NCI-H2196 treated with DMSO at 0.1 percent for 48 hours (cell line): ENCODE measurements around the gene PVALEF.

Source experiments
- DNase-seq: peaks from one replicate; lab custom pipeline; 2025; ENCODE audit not compliant: unreplicated experiment; lab: John Stamatoyannopoulos, UW

Gene PVALEF

GRCh38 chr17:81180836-81181810 lies 15.8 kb downstream of the PVALEF start:
- DNase-seq: no peak

DNA sequence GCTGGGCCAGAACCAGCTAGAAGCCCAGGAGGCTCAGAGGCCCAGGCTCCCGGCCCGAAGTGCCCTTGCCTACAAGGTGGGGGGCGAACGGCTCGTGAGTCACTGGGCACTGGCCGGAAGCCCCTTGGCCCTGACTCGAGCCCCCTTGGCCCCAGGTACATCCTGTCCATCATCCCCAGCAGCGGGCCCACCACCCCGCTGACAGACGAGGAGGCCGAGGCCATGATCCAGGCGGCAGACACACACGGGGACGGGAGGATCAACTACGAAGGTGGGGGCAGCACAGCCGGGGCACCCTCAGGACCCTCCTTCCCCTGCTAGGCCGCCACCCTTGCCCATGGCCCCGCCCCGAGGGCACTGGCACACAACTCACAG lies 16.5 kb downstream of the PVALEF start:
- DNase-seq: no peak

GRCh38 chr17:81182596-81182995 lies 17.3 kb downstream of the PVALEF start:
- no peak for DNase-seq

DNA sequence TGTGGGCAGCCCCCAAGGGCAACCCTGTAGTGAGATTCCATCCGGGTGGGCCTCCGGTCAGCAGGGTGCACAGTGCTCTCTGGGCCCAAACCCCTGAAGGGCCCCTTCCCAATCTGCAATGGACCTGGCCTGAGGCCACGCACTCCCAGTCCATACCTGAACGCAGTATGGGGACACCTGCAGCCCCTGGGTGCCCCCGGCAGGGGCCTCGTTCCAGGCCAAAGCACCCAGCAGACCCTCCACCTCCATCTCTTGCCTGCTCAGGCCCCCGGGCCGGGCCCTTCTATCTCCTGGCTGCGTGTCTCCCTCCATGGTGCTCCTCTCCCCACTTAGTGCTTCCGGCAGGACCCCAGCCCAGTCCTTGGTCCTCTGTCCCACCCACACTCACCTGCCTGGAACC lies 18.0 kb downstream of the PVALEF start:
- no peak for DNase-seq

DNA sequence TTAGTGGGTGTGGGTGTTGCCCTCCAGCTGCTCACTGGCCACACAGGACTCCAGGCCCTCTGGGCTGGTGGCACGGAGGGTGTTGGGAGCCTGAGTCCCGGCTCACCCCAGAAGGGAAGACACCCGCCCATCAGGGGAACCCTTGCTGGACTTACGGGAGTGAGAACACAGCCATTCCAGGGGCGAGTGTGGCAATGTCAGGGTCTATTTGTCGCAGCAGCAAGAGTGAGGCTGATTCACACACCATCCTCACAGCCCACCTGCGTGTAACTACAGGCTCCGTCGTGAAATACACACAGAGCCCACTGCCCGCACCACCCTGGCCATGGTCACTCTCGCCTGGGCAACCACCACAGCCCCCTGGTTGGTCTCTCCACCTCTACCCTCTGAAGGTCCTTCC lies 18.5 kb downstream of the PVALEF start:
- no peak for DNase-seq

DNA sequence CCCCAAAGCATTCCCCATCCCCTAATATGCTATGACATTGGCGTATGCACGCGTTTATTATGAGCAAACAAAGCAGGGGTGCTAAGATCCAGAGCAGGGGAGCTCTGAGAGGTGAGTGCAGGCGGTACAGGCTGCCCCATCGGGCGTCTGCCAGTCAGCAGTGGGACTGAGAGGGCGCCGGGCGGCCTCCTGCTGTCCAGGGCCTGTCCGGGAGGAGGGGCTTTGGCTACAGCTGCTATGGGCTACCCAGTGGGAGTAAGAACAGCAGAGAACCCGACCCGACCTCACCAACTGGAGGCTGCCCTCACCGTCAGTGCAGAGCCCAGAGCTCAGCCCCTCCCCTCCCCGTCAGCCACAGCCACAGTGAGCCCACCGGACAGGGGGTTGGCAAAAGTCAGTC lies 19.2 kb downstream of the PVALEF start:
- no peak for DNase-seq

- DNase-seq: no peak
Observed at GRCh38 chr17:81186203-81186602, 20.9 kb downstream of the PVALEF start.

DNA sequence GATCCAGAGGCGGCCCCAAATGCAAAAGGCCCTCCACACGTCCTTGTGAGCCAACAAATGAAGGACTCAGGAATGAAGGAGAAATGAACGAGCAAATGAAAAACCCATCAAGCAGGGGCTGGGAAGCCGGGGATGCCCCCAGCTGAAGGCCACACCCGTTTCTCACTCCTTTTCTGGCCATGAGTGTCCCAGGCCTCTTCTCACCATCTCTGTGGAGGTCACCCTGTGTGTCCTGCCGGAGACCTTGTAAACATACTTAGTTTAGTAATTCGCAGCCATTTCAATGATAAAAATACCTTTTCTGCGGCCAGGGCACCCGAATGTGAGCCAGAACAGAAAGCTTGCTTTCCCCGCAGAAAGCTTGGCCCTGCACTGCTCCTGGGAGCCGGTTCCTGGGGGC lies 21.8 kb downstream of the PVALEF start:
- no peak for DNase-seq

DNA sequence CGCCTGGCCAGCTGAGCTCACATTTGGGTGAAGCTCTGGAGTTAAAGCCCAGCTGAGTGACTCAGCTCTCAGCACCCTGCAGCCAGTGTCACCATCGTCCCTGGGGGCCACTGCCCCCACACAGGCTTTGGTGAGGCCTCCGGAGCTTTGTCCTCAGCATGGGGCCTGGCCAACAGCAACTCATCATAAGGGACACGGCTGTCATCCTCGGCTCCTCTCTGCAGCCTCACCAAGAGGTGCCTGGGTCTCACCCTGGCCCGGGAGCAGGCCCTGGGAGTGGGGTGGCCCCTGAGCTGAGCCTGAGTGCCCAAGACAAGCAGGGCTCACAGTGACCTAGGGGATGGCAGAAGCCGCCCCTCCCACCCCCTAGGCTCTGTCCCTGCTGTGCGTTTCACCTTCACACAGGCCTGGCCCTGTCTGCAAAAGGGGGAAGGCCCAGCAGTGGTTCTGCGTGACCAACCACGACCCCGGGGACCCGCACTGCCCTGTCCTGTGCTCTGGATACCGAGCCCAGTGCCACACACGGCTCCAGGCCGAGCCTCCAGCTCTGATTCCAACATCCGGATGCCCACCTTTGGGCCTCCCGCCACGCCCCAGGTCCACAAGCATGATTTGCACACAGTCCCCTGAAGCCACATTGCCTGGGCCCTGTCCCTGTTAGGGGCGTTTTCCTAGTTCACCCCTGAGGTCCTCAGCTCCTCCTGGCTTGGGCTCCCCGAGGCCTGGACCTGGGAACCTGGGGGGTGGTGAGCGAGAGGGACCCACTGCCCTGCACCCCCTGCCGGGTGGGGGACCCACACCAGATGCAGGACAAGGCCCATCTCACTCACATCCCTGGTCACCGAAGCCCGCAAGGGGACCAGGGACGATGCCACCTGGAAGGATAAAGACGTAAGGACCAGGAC lies 22.5 kb downstream of the PVALEF start:
- no peak for DNase-seq

GRCh38 chr17:81188491-81188840 lies 23.2 kb downstream of the PVALEF start:
- DNase-seq: no peak

DNA sequence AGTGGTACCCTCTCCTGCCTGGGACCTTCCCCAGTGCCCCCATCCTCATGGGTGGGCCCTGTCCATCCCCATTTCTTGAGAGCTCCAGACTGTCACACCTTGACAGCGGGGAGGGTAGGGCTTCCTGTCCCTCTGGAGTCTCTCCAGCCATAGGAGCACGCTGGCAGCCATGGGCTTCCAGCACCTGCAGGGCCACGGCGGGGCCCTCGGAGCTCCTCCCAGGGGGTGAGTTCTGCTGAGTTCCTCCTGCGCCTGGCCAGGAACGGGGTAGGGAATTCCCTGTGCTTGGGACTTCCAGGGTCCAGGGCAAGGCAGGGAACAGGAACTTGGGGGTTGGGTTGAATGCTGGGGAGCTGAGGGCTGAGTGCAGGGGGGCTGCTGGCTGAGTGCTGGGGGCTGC lies 23.7 kb downstream of the PVALEF start:
- no peak for DNase-seq

DNA sequence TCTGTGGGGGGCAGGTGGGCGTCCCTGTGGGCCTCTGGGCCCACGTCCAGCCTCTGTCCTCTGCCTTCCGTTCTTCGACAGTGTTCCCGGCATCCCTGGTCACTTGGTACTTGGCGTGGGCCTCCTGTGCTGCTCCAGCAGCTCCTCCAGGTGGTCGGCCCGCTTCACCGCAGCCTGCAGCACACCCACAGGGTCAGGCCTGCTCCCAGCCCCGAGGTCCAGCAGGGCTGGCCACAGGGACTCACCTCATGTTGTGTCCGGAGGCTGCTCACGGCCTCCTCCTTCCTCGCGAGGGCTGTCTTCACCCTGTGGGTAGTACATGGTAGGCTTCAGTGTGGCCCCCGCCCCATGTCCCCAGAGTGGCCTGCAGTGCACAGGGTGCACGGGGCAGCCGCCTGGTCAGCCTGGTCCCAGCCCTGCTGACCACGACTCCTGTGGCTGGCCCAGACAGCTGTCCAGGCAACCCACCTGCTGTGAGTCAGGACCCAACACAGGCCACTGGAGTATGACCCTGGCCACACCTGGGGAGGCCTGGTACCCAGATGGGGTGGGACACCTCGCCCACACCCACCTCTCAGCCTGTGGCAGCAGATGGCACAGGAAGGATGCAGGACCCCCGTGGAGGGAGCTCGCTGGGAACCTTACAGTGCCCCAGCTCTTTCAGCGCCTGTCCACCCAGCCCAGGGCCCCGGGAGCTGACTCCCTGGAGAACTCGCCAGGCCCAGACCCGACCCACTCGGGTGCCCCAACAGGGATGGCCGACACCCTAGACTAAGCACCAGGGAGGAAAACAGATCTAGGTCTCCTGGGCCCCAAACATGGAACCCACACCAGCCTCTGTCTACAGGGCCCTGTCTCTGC lies 24.6 kb downstream of the PVALEF start:
- no peak for DNase-seq

DNA sequence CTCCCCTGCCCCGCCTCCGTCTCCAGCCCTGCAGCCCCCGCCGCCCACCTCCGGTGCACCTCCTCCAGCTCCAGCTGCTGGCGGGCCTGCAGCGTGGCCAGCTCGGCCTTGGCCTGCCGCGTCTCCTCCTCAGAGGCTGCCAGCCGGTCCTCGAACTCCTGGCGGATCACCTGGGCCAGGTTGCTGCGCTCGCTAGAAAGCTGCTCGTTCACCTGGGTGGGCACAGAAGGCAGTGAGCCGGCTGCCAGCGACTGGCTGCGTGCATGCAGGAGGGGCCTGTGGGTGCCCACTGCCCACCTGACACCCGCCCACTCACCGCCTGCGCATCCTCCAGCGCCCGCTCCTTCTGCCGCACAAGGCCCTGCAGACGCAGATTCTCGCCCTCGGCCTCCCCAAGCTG lies 25.3 kb downstream of the PVALEF start:
- DNase-seq: no peak

DNA sequence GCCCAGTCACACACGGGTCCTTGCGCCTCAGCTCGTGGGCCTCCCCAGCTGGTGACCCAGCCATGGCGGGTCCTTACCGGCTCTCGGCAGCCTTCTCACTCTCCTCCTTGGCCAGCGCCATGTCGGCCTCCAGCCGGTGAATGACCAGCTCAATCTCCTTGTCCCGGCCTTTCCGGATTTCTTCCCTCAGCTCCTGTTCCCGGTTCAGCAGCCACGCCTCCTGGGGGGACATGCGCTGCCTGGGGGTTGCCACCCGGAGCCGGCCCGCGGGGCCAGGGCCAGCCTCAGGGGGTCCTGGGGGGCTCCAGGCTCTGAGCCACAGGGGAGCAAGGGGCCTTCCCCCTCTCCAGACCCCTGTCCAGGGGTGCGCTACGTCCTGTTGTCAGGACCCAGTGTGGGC lies 25.8 kb downstream of the PVALEF start:
- no peak for DNase-seq

GRCh38 chr17:81191646-81192045 lies 26.3 kb downstream of the PVALEF start:
- no peak for DNase-seq

DNA sequence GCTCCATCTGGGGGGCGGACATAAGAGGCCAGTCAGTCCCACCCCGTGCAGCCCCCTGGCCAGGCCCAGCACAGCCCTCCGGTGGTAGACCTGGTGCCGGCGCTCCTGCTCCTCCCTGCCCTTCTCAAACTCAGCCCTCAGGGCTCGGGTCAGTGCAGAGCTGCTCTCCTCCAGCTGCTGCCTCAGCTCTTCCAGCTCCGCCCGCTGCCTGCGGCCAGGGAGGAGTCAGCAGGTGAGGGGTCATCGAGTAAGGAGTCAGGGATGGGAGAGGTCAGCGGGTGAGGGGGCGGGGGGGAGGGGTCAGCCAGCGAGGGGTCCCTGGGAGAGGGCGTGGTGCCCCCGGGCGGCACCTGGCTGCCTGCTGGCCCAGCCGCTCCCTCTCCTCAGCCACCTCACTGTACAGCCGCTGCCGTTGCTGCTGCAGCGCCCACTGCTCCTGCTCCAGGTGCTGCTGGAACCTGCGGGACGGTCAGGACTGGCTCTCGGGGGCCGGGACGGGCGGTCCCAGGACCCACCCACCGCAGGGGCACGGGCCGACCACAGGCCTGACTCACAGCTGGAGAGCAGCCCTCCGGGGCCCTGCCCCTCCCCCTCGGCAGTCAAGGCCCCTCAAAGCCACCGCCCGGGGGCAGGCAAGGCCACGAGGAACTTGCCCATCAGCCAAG lies 27.2 kb downstream of the PVALEF start:
- DNase-seq: no peak

DNA sequence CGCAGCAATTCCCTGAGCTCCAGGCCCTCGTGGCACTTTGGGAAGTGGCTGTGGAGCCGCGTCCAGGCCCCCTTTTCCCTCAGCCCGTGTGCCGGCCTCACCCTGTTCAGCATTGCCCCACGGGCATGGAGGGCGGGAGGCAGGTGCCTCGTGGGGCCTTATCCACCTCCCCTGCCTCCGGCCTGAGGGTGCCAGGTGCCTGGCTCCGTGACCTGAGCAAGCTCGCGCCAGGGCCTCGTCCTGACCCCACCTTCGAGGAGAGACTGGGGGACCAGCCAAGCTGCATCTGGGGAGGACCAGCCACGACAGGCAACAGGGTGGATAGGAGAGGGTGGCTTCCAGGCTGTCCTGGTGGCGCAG lies 27.7 kb downstream of the PVALEF start:
- no peak for DNase-seq

DNA sequence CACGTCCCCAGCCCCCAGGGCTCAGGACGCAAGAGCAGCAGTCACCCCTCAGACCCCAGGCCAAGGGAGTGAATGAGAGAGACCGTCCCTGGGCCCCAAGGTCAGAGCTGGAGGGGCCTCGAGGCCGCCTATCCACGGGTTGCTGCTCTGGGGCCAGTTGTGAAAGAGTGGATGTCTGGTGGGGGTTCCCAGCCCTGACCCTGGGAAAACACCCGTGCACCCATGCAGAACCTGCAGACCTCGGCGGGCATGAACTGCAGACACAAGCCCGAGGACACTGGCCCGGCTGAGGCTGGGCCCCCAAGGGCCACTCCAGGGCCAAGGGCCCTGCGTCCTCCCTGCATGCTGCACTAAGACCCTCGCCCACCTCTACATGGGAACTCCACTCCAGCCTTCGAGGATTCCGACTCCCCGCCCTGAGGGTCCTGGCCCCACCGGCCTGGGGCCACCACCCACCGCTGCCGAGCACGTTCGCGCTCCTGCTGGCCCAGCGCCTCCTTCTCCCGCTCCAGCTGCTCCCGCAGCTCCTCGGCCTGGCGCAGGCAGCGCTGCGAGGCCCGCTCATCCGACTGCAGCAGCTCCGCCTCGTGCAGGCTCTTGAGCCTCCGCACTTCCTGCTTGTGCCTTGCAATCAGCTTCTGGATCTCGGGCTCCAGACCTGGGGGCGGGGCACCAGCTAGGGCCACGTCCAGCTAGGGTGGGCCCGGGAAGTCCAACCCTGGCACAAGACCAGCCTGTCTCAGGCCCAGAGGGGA lies 28.3 kb downstream of the PVALEF start:
- no peak for DNase-seq

DNA sequence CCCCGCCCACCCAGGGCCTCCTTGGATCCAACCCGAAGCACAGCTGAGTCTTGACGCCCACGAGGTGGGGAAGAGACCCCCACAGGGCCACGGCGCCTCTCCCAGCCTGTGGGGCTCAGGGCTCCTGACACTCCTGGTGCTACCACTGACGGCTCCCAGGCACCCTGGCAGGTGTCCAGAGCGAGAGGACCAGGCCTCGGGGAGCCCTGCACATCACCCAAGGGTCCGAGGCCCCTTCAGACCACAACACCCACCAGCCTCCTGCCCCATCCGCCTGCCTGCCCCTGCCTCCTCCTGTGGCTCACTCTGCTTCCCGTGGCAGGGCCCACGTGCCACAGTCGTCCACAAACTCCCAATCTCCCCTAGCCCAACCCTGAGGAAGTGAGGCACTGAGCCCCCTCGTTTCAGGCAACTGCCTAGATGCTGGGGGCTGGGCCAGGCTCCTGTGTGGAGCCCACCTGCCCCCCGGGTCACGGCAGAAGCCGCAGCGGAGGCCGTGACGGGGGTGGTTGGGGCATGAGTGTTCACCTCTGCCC lies 29.0 kb downstream of the PVALEF start:
- no peak for DNase-seq
